NCI-H1092 (cell line): ENCODE measurements around the gene LRCOL1.
A peak's percentile ranks its signal among the peaks of the same experiment; 100 is the strongest.

Experiments used
- DNase-seq: peaks from one replicate; lab custom pipeline; 2025; lab: John Stamatoyannopoulos, UW

LRCOL1 gene

DNA sequence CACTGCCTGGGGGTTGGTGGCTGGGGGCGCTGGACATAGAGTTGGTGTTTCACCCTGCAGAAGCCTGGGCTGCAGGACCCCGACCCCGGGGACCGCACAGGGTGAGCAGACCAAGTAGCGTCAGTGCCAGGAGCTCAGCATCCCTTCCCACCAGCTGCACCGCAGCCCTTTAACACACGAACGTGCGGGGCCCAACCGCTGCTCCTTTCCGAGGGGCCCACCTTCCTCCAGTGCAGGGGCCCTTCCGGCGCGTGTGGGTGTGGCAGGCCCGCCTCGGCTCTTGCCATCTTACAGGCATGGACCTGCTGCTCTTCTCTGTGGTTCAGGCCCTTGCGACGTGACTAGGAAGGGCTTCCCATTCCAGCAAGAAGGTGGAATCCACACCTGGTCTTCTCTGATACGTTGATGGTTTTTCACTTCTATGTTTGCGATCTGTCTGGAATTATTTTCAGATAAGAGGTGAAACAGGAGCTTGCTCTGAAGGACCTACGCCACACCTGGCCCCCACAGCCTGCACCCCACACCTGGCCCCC lies 47.8 kb downstream of the LRCOL1 start:
- DNase-seq: no peak

DNA sequence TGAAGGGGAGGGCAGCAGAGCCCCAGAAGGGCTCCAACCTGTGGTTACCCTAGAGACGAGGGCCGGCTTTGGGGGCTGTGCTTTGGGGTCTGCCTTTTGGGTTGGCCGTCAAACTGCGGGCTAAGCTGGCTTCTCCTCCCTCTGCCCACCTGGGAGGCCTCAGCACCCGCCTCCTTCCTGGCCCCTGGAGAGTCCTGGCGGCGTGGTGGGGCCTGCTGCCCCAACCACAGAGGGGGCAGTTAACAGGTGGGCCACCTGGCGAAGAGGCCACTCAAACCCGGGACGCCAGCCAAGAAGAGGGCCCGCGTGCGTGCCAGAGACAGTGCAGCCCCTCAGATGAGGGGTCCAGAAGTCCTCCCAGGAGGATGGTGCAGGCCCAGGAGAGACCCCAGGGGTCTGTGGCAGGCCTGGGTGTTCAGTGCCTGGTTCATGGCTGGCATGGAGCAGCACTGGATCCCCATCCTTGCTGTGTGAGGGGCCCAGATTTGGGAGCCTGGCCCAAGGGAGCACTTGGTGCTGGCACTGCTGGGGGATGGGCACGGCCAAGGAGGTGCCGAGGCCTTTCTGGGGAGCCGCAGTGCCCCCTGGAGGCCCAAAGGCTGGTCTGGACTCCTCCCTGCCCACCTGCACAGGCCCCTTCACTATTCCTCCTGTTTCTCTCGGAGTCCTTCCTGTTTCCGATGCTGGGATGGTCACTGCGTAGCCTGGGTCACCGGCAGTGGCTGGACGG lies 48.8 kb downstream of the LRCOL1 start:
- peak; percentile 11 for DNase-seq

DNA sequence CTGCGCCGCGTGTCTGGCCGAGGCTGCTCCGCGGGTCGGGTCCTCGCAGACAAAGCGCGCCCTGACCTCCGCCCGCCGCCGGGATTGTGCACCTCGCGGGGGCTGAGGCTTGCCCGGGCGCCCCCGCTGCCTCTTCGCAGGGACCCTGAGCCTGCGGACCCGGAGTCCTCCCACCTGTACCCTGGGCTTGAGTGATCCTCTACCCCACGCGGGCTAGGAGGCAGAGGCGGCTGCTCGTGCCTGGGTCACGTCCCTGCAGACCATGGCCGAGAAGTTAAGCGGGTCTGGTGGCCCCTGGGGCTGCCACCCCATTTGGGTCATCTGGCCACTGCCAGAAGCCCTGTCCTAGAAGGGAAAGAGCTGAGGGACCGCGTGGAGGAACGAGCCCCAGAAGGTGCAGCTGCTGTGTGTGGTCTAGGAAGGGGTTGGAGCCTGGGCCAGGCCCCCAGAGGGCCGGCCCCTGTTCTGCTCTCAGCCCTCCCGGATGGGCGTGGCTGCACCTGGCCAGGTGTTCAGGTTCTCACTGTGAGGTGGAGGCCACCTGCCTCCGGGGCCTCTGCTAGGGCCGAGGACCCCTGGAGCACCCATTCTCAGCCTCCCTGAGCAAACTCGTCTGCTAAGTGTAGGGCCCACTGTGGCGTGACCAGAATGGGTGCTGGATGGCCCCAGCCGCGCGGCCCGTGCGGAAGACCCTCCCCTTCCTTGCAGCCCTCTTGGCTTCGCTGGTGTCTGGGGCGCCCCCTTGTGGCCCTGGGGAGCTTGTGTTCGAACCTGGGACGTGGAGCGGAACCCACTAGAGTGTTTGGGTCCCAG lies 49.6 kb downstream of the LRCOL1 start:
- DNase-seq: peak; percentile 83

DNA sequence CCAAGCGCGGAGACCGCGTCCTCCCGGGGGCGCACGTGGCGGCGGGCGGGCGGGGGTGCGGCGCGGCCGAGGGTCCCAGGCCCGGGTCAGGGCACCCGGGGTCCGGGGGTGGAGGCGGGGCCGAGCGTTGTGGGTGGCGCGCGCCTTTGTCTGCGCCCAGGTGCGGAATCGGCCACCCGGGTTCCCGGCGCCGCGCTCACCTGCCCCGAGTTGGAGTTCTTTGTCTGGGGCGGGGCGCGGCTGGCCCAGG lies 50.1 kb downstream of the LRCOL1 start:
- no peak for DNase-seq

DNA sequence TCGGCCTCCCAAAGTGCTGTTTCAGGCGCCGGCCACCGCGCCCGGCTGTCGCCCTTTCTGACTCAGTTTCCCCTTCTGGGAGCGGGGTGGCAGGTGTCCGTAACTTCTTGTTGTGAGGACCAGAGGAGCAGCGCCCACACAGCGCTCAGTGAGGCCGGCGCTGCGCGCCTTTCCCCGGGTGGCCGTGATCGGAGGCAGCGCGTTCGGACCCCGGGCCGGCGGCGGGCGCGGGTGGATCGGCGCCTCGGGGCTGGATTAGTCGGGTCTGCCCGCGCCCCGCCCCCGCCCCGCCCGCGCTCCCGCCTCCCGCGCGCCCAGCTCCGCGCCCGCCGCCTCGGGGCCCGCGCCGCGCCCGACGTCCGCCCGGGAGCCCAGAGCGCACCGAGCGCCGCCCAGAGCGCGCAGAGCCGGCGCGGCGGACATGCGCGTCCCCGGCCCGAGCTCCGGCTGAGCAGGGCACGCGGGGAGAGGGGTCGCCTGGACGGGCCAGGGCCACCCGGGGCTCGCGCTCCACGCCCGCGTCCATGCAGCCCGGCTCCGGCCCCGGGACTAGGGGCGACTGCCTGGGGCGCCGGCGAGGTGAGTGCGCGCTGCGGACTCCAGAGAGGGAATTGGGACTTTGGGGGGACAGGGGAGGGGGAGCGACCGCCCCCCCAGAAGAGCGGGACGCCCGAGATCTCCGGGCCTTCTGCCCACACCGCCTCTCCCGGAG lies 50.6 kb downstream of the LRCOL1 start:
- DNase-seq: peak; percentile 63

DNA sequence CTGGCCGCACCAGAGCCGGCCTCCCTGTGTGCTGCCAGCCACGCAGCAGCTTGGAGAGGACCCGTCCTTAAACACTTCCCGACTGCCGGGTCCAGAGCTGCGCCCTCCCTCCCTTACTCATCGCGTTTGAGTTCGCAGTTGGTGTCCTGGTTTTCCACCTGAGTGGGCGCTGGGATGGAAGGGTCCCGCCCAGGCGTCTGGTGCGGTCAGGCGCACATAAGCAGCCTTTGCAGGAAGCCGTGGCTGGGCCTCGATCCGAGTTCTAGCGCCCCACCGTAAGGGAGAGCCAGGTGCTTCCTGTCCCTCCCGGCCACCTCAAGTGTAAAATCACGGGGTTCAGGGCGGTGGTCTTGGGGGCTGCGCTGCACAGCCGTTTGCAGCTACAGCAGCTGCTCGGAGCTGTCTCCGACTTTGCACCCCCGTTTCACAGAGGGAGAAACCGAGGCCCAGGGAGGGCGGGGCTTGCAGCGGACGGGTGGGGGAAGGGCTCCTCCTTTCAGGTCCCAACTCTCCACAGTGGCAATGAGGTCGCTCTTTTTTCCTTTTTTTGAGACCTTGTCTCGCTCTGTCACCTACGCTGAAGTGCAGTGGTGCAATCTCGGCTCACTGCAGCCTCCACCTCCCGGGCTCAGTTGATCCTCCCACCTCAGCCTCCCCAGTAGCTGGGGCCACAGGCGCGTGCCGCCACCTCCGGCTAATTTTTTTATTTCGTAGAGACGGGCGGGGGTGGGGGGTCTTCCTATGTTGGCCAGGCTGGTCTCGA lies 51.3 kb downstream of the LRCOL1 start:
- no peak for DNase-seq

DNA sequence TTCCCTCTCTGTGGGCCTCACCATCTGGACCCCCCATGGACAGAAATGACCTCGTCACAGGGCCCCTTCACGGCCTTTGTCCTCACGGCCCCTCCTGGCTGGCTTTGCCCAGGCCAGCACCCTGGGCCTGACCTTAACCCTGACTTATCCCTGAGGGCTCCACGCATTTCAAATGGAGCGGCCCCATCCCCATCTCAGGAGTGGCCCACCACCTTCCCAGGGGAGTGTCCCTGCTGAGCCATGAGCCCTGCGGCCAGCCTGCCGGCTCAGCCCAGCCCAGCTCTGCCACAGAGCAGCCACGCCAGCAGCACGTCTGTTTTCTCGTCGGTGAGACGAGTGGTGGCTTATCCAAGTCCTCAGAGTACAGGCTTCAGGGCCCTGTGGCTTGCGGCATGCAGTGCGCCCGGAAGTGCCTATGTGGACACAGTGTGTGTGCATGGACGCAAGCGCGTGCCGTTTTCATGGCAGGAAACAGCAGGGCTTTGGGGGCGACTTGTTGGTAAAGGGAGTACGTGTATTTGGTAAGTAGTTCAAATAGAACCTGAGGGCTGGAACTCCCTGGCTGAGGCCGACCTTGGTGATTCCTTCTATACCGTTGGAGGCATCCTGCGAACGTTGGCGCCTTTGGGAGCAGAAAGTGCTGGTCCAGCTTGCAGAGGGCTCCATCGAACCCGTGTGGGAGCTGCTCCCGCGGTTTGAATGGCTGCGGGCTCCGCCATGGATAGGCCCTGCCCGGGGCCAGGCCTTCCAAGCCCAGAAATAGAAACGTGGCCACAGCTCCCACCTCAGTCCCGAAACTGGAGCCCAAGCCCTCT lies 52.1 kb downstream of the LRCOL1 start:
- no peak for DNase-seq

DNA sequence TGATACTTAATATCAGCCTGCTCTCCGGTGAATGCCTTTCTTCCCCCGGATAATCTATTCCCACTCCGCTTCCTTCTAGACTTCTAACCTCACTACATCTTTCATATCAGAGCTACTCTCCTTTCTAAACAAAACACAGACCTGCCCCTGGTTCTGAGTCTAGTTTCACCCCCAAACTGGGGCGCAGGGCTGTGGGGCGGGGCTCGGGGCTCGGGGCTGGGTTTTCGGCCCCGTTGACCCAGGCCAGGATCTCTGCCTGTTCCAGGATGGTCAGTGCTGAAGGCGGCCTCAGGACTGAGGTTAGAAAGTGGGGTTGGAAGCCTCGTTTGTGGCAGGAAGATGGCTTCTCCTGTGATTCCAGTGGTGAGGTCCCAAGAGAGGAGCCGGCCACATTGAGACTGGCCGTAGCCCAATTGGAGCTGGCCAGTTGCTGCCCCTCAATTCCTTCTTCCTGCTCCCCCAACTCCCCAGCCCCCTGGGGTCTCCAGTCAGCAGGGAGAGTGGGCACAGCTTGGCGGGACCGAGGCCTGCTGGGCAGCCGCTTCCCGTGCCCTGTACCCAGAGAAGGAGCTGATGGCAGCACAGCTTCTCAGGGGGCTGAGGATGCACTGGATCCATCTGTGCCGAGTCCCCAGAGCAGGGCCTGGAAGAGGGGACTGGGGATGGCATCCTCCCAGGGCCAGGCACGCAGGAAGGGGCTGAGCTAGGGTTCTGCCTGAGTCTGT lies 52.9 kb downstream of the LRCOL1 start:
- no peak for DNase-seq

DNA sequence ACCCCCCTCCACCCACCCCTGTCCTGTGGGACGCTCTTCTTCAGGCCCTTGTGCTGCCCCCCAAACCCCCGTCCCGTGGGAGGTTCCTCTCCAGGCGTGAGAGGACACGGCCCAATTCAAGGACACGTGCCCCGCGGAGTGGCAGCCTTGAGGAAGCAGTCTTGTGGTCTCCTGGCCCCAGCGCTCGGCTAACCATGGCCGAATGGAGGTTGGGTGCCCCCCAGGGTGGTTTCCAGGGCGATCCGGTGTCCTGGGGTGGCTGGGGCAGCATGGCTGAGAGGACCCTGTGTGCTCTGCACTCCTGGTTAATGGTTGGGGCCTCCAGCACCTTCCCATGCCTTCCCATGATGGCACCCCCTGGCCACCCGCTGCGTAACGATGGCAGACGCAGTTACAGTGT lies 53.6 kb downstream of the LRCOL1 start:
- no peak for DNase-seq

DNA sequence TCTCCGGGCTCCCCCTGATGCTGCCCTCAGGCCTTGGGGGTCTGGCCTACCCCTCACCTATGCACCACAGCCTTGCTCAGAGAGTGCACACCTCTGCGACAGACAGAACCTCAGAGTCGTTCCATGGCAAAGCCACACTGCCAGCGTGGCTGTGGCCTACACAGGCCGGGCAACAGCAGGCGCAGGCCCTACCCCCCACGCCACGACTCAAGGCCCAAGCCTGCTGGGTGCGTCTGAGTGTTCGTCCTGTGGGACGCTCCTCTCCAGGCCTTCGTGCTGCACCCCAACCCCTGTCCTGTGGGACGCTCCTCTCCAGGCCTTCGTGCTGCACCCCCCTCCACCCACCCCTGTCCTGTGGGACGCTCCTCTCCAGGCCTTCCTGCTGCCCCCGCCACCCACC lies 54.2 kb downstream of the LRCOL1 start:
- DNase-seq: no peak

DNA sequence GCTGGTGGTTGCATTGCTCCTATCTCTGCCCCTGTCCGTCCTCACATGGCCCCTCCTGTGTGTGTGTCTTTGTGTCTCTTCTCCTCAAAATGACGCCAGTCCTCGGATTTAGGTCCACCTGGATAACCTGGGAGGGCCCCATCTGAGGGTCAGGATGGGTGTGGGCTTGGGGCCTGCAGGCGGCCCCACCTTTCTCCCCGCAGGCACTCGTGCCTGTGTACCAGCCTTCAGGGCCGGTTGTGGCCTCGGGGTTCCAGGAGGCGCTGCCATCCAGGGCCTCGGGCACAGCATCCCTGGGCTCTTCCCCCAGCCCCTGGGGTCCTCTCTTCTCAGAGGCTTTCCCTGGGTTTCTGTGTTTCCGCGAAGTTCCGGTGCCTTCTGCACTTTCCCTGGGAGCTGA lies 54.7 kb downstream of the LRCOL1 start:
- no peak for DNase-seq

DNA sequence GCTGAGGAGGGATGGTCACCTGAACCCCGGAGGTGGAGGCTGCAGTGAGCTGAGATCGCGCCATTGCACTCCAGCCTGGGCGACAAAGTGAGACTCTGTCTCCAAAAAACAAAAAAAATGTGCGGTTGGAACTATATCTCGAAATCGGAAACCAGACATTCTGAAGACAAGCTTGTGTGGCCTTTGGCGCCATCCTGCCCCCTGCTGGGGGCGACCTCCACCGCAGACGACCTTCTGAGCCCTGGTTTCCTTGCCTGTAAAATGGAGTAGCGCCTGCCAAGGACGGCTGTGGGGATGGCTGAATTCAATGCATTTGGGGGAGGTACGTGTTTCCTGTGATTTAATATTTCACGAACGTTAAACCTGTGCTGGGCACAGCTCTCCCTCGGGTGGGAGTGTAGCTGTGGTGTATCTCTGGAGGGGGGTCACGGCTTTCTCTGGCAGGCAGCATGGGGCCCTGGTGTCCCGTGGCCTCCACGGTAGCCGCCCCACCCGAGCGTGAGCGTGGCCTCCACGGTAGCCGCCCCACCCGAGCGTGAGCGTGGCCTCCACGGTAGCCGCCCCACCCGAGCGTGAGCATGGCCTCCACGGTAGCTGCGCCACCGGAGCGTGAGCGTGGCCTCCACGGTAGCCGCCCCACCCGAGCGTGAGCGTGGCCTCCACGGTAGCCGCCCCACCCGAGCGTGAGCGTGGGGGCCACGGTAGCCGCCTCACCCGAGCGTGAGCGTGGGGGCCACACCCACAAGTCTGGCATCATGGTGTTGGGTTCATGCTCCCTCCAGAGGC lies 55.3 kb downstream of the LRCOL1 start:
- no peak for DNase-seq
